ENCODE measurements around the gene LRTM2.

The LRTM2 gene

DNA sequence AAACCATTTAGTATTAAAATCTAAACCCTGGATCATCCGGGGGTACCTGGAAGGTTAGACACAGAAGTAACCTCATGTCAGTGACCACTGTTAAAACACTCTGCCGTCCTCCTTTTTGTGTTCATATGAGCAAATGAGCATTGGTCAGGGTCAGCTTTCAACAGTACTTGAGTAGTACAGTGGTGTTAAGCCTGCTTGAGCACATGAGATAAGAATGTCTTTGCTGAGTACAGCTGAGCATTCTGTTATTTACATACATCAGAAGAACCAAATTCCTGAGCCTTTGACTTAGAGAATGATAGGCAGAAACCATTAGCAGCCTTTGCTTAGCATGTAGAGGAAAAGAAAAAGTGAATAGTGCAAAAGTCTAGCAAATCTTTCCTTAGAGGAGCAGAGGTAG lies 38.6 kb upstream of the LRTM2 start (continued):
- no peak for TF ChIP-seq ZNF518A (tag by site-specific recombination; conservative IDR thresholded peaks at IDR 0.05; ENCODE audit: low read depth)
- no peak for TF ChIP-seq ZSCAN23 (tag by site-specific recombination; IDR thresholded peaks at IDR 0.05)
- no peak for TF ChIP-seq ZNF175 (tag by site-specific recombination; IDR thresholded peaks at IDR 0.05)

- no peak for TF ChIP-seq HOXC10 (CRISPR knock-in tag; IDR thresholded peaks at IDR 0.05)
- no peak for TF ChIP-seq SETDB1 (IDR thresholded peaks at IDR 0.05; ENCODE audit: insufficient read length, low read length)
- TF ChIP-seq ZNF146 (tag by site-specific recombination; IDR thresholded peaks at IDR 0.05) = no peak
- no peak for TF ChIP-seq ZFP69B (tag by site-specific recombination; IDR thresholded peaks at IDR 0.05)
- no peak for TF ChIP-seq ZSCAN16 (tag by site-specific recombination; IDR thresholded peaks at IDR 0.05)
- no peak for TF ChIP-seq MYNN (tag by site-specific recombination; IDR thresholded peaks at IDR 0.05; ENCODE audit: borderline replicate concordance)
- no peak for TF ChIP-seq ZNF585B (tag by site-specific recombination; IDR thresholded peaks at IDR 0.05)
- no peak for TF ChIP-seq KLF17 (tag by site-specific recombination; IDR thresholded peaks at IDR 0.05)
- no peak for TF ChIP-seq MZF1 (tag by site-specific recombination; IDR thresholded peaks at IDR 0.05; ENCODE audit: borderline replicate concordance)
- TF ChIP-seq ZNF777 (tag by site-specific recombination; IDR thresholded peaks at IDR 0.05; ENCODE audit: borderline replicate concordance) = no peak
- no peak for TF ChIP-seq ZNF596 (tag by site-specific recombination; IDR thresholded peaks at IDR 0.05)
- no peak for TF ChIP-seq OSR2 (tag by site-specific recombination; IDR thresholded peaks at IDR 0.05)
- TF ChIP-seq PRDM4 (tag by site-specific recombination; IDR thresholded peaks at IDR 0.05) = no peak
- no peak for TF ChIP-seq ZNF692 (tag by site-specific recombination; IDR thresholded peaks at IDR 0.05)
- ChIA-PET CTCF (interaction anchor here (0.6 to 2.9 kb wide), 4 partner anchors 9 to 265 kb away, joined by 3 to 22 read pairs (median 5); no protein-coding TSS in a partner anchor), POLR2A (interaction anchor here (0.6 to 0.7 kb wide), 2 partner anchors 129 to 1072 kb away, joined by 5 to 8 read pairs; no protein-coding TSS in a partner anchor)
- Histone ChIP-seq H3K4me1 (ENCODE audit: control insufficient read depth, insufficient read depth, low read length) (peaks cover 6% of the 10 kb centered on the region; the same call in 1 of the 2 replicates), H3K4me3 (ENCODE audit: low read depth, low read length) (no peak overlapping the region), H3K36me3 (ENCODE audit: control insufficient read depth in 2 of 2, insufficient read depth in 1 of 2, low read length in 2 of 2) (peaks cover 15 to 41% of the 10 kb centered on the region in 2 experiments), H3K27ac (ENCODE audit: extremely low read depth, low read depth, low read length) (no peak overlapping the region), H3K9me3 (ENCODE audit: control insufficient read depth, insufficient read depth, low read depth, low read length) (no peaks in the 10 kb centered on the region)
These were observed 38.1 kb upstream of the LRTM2 start for GRCh38 chr12:1782215-1782614.
